GM21529 (cell line): ENCODE data around the gene WTAP.
"Not testable (repeated sequence)": the region's sequence is repeated elsewhere in the genome, so short reads cannot be mapped to it uniquely, and the experiment has no call there.

Source experiments
- ATAC-seq: cut with Tn5 transposase; IDR thresholded peaks from one replicate; pipeline ENCODE4 v1.9.1; 2021; ENCODE audit not compliant: unreplicated experiment

The WTAP gene

GRCh38 chr6:159727717-159728445 lies 575 bp downstream of the WTAP start:
- peak; percentile 31 for ATAC-seq

- ATAC-seq, result no peak
Measured at GRCh38 chr6:159728531-159728964, 1.2 kb downstream of the WTAP start.

- ATAC-seq, result peak; percentile 24
Measured at GRCh38 chr6:159729598-159730331, 2.5 kb downstream of the WTAP start.

GRCh38 chr6:159730332-159730676 lies 3.0 kb downstream of the WTAP start:
- ATAC-seq, result no peak

- not testable (repeated sequence) for ATAC-seq
Measured at GRCh38 chr6:159732550-159732949, 5.2 kb downstream of the WTAP start.

GRCh38 chr6:159733395-159733794 lies 6.1 kb downstream of the WTAP start:
- ATAC-seq, result not testable (repeated sequence)

- ATAC-seq, result no peak
Measured at GRCh38 chr6:159736908-159737307, 9.6 kb downstream of the WTAP start.

GRCh38 chr6:159739341-159739740 lies 12.0 kb downstream of the WTAP start:
- no peak for ATAC-seq

GRCh38 chr6:159742165-159742564 lies 14.9 kb downstream of the WTAP start:
- ATAC-seq, result no peak

- no peak for ATAC-seq
Measured at GRCh38 chr6:159745081-159745480, 17.8 kb downstream of the WTAP start.

- no peak for ATAC-seq
Measured at GRCh38 chr6:159746759-159747158, 19.5 kb downstream of the WTAP start.

- not testable (repeated sequence) for ATAC-seq
Measured at GRCh38 chr6:159748127-159748526, 20.8 kb downstream of the WTAP start.

GRCh38 chr6:159751448-159751847 lies 24.1 kb downstream of the WTAP start:
- no peak for ATAC-seq

- ATAC-seq, result no peak
Measured at GRCh38 chr6:159753081-159753872, 26.0 kb downstream of the WTAP start.

GRCh38 chr6:159754401-159754800 lies 27.1 kb downstream of the WTAP start:
- ATAC-seq, result no peak

- ATAC-seq, result no peak
Measured at GRCh38 chr6:159754959-159755914, 27.9 kb downstream of the WTAP start.

GRCh38 chr6:159756508-159756907 lies 29.2 kb downstream of the WTAP start:
- no peak for ATAC-seq

GRCh38 chr6:159758031-159759001 lies 31.0 kb downstream of the WTAP start:
- no peak for ATAC-seq

- no peak for ATAC-seq
Measured at GRCh38 chr6:159759645-159760044, 32.3 kb downstream of the WTAP start.
